GM18520 (cell line): ENCODE results near the gene DDHD1.

Experiments
- ATAC-seq: cut with Tn5 transposase; IDR thresholded peaks from one replicate; pipeline ENCODE4 v1.9.1; 2021; ENCODE audit not compliant: unreplicated experiment

DDHD1 gene

GRCh38 chr14:53035336-53036210, 117.5 kb downstream of the DDHD1 start:
- ATAC-seq, result no peak

DNA sequence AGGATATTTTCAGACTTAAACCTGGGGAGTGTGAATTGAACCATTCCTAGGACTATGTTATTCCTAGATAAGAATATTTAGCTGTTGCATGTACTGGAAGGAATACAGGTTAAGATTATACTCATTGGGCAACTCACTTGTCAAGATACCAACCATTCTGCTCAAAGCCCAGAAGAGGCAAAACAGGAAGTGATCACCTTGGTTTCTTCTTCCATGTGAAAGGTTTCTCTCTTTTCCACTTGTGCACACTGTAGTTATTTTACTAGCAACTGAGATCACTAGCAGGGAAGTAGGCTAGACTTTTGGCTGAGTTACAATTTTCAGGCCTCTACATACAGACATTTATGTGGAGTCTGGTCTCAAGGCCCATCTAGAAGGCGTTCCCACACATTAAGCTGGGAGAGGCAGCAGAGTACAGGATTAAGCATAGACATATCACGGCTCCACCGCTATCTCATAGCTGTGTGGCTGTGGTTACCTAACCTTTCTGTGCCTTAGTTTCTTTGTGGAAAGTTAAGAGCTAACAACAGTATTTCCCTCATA, 118.4 kb downstream of the DDHD1 start:
- ATAC-seq, result no peak

GRCh38 chr14:53034036-53034435, 119.1 kb downstream of the DDHD1 start:
- no peak for ATAC-seq

- ATAC-seq, result no peak
Measured at GRCh38 chr14:53032838-53033390, 120.2 kb downstream of the DDHD1 start.

- ATAC-seq, result no peak
Measured at GRCh38 chr14:53032161-53032803, 120.8 kb downstream of the DDHD1 start.

DNA sequence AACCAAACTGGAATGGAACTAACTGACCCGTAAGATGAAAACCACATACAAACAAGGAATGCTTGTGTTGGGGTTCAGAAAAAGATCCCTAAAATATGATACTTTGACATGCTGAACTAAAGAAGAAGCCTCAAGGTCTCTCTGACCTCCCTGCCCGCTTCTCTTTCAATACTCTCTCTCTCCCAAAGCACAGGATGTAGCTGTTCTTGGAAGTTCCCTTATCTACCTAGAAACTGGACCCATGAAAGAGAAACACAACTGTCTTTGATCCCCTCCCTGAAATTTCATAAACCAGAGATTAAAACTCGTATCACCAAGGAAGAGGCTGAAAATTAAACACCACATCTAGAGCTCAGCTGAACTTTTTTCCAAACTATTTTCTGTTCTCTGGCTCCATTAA, 125.6 kb downstream of the DDHD1 start:
- no peak for ATAC-seq

GRCh38 chr14:53027041-53027440, 126.1 kb downstream of the DDHD1 start:
- ATAC-seq, result no peak

GRCh38 chr14:53023325-53023724, 129.8 kb downstream of the DDHD1 start:
- ATAC-seq, result no peak

DNA sequence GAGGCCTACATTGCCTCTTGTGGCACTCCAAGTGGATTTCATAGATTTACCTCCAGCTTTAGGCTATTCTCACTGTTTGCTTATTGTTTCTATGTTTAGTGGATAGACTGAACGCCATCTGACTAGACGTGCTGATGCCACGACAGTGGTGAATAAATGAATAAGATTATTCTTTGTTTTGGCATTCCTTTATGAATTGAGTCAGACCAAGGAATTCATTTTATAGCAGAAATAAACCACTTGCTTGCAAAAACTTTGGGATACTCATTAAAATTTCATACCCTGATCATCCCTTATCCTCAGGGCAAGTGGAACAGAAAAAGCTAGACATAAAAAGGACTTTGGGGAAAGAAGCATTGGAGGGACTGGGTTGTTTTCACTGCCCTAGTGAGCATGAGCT, 130.5 kb downstream of the DDHD1 start:
- ATAC-seq, result no peak

DNA sequence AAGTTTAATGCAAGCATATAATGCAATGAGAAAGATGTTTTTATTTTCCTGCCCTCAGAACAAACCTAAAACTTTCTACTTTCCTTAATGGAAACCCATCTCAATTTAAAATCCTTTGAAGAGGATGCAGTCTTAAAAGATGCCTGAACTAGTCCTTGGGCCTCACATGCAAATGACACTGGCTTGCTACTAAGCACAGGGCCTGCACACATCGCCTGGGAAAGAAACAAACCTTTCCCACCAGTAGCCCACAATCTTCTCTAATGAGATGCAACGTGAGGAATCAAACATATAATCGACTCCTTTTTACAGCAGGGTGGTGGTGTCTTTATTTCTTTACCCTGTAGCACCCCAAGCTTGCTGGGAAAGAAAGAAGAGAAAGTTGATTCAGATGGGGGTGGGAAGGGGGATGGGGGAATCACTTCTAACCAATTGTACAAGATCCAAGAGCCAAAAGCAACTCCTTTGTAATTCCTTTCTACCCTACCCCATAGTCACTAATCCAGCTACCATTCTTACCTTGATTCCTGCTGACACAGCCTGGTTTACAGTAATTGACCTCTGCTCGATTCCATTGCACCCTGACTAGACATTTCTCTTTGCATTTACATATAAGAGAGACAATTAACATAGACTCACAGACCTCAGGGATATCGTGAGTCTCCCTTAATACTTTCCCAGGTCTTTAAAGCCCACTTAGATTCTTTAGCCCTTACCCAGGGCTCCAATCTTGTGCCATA, 132.8 kb downstream of the DDHD1 start:
- ATAC-seq, result no peak

DNA sequence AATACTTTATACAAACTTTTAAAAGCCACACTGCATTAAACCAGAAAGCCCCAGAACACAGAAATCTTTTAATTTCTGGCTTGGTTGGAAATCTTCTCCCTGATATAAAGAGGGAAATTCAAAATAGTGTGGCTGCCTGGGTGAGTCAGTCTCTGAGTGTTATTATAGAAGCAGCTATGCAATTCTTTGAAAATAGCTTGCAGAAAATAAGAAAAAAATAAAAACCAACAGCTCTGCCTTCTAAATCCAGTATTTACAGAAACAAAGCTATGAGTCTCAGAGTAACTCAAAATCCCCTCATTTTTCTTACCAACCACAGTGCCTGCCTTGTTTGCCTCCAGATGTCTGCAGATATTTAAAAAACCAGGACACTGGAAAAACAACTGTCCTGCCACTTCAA, 133.7 kb downstream of the DDHD1 start:
- no peak for ATAC-seq

DNA sequence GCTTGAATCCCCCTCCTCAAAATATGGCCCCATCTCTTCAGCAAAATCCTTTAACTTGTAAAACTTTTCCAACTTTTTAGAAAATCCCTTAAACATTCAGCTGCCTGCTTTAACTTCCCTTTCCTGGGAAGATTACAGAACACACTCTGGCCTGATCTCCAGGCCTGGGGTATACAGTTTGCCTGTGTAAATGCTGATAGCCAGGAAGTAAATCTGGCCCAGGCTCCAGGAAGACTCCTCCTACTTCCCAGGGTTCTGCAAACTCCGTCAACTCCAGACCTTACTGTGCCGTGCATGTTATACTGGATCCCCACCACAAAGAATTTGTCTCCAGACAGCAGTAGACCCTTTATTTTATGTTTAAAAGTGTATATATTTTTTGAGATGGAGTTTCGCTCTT, 135.3 kb downstream of the DDHD1 start:
- no peak for ATAC-seq

GRCh38 chr14:53016919-53017318, 136.2 kb downstream of the DDHD1 start:
- ATAC-seq, result no peak

GRCh38 chr14:53016491-53016890, 136.6 kb downstream of the DDHD1 start:
- ATAC-seq, result no peak

- no peak for ATAC-seq
Measured at GRCh38 chr14:53011053-53011462, 142.1 kb downstream of the DDHD1 start.

- ATAC-seq, result no peak
Measured at GRCh38 chr14:53010193-53011040, 142.7 kb downstream of the DDHD1 start.

DNA sequence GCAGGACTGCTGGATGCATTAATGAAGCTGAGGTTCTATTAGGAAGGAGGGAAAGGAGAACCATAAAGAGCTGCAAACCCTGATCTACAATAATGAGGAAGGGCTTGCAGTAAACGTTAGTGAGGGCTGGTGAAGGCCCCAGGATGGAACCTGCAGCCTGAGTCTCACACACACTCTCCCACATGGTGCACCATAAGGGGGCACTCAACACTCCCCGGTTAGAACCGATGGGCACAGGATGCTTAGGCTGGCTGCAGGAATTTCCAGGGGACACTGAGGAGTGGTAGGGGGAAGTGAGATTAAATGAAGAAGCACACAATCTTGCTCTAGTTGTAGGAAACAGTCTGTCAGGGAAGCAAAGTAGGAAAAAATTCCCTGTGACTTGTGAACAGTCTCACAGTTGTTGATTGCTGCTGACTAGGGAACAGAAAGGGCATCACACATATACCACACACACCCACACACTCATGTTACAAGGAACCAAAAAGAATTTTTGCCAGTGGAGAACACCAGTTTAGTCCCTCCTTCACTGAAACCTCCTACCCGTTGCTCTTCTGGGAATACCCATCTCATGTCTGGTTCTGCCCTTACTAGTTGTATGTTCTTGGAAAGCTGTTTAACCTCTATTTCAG, 146.1 kb downstream of the DDHD1 start:
- no peak for ATAC-seq

DNA sequence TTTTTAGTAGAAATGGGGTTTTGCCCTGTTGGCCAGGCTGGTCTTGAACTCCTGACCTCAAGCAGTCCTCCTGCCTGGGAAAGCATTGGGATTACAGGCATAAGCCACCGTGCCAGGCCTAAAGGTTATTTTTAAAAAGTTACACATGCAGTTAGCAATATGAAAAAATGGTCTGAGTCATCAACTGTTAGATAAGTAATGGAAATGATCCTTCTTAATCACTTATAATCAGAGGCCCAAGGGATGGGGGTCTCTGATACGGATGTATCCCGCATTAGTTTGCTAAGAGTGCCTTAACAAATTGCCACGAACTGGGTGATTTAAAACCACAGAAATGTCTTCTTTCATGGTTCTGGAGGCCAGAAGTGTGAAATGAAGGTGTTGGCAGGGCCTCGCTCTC, 148.1 kb downstream of the DDHD1 start:
- ATAC-seq, result no peak

DNA sequence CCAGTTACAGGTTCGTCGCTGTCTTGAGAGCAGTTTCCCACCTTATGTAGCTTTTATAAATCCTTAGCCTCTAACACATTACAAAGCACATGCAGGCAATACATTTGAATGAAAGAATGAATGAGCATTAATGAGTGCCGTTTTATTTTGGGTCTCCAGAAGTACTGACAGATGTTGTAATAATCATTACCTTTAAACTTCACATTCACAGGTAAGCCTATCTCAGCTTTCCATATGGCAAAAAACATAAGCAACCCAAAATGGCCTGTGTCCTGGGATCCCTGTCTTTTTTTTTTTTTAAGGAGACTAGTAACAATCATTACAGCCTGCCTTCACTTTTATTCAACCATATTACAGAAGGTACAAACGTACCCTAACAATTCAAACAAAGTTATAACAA, 149.3 kb downstream of the DDHD1 start:
- no peak for ATAC-seq

GRCh38 chr14:53002576-53002975, 150.5 kb downstream of the DDHD1 start:
- no peak for ATAC-seq
